ENCODE data around the gene AKAP14.
A peak's percentile ranks its signal among the peaks of the same experiment; 100 is the strongest.
"Not testable (repeated sequence)": the region's sequence is repeated elsewhere in the genome, so short reads cannot be mapped to it uniquely, and the experiment has no call there.

The AKAP14 gene

DNA sequence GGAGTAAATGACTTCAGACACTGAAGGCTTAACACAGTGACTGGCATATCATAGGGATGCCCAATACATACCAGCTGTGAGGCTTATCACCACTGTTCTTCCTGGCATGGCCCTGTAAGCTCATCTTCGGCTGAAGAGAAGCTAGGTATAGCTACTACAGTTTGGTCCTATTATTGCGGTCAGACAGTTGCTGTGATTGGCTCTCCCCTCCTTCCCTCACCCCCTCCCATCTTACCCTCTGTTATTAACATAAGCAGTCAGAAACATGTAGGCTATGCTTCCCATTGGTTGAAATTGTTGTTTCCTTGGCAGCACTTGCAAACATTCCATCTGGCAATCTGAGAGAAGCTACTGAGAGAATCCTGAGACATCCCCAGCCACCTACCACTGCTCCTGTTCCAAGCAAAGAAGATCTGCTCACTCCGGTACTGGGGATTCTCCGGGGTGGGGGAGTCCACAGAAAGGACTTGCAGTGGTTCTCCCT lies at the start of gene AKAP14:
TSS of gene AKAP14 (plus strand) at position 51 of the 484 bp plus-strand sequence. CDS start 7,331 bp downstream, outside the sequence.
- DNase-seq, result no peak

DNA sequence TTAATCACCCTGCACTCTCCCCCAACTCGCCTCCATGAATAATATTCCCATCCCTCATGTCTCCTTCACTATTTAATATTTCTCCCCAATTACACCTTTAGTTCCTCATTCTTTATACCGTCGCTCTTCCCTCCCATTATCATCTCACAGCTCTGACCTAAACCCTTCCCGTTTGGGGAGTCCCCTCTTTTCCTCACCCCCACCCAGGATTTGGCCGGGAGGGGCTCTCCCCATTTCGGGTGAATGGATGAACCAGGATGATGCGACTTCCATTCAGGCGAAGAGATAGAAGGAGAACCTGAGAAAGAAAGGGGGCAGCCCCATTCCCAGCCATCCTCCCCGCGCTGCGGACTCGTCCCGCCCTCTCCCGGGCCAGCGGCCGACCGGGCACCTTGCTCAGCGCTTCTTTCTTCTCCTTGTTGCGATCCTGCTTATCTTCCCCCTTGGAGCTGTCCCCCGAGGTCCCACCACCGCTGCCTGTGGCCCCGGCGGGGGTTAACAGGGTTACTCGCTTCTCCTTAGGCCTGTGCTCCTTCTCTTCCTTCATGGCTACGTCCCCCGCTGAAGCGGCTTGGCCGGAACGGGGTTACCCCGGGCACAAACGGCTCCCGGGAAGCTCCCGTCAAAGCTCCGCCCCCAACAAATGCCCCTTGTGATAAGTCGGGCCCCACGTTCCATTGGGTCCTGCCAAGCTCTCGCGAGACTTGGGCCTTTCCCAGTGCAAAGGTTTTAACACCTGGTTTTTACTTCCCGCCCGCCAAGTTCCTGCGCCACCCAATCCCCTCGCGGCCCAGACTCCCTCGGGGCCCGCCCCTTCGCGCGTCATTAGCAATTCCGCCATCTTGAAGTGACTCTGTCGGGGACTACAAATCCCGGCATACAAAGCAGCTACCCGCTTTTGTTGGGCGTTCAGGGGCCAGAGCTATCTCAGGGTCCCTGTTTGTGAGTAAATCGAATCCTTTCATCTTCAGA lies 43.0 kb upstream of the AKAP14 start, which contains the start of gene UPF3B:
TSS of gene UPF3B (minus strand) at position 582 of the 972 bp plus-strand sequence. CDS start at position 547, 35 bp downstream.
- peak; percentile 90 to 92 for DNase-seq

DNA sequence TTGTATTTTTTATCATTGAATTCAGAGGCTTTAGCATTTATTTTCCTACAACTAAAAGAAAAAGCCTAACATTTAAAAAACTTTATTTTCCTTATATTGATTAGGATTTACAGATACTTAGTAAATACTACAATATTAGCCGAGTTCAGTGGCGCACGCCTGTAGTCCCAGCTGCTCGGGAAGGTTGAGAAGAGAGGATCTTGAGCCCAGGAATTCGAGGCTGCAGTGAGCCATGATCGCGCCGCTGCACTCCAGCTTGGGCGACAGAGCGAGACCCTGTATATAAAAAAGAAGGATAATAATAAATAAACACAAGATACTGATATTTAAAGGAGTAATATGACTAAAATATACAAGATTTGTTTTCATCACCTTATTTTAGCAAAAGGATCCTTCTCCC lies 42.2 kb upstream of the AKAP14 start:
- DNase-seq, result no peak

- peak in 1 of 2 experiments; percentile 1 for DNase-seq
These were observed 25.0 kb upstream of the AKAP14 start for GRCh38 chrX:119870626-119871131.

DNA sequence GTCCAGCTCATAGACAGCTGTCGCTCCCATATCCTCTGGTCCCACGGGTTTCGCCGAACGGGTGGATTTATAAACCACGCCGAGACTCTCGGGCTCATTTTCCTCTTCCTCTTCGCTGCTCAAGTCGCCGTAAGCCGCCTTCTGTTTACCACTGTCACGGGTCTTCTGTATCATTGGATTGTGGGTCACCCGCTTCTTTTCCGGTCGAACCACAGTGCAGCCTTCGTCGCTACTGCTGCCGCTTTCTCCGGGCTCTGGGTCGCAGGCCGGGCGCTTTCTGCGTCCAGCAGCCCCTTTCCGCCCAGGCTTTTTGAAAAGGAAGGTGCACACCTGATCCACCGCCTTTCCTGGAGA lies 24.5 kb upstream of the AKAP14 start:
- no peak for DNase-seq

DNA sequence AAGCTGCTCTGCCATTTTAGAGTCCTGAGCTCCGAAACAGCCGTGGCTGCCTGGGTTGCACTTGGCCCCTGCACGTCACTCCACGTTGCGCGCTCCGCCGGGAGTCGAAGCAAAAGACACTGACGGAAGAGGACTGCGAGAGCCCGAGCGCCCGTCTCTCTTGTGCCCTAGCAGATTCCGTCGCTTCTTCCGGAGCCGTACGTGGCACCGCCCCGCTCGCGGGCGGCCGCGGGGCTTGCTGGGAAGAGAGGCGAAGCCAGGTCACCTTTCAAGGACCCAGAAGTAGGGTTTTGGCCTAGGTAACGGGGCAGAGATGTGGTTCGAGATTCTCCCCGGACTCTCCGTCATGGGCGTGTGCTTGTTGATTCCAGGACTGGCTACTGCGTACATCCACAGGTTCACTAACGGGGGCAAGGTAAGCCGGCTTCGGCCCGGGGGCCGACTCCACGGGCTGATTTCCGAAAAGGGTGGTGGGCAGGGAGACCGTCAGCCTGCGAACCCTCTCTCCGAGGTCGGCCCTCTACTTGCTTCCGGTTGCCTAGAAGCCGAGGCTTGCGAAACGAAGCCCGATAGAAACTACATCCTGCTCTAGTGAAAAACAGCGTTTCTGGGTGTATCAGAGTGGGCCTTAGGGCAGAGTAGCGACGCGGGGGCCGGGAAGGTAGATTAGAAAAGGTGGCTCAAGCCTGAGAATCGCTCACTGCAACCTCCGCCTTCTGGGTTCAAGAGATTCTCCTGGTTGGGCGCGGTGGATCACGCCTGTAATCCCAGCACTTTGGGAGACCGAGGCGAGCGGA lies 23.9 kb upstream of the AKAP14 start, which contains the start of the genes NDUFA1 and RNF113A:
TSS of gene NDUFA1 (plus strand) at position 234 of the 797 bp plus-strand sequence. CDS start at position 314, 80 bp downstream.
TSS of gene RNF113A (minus strand) at position 135 of the 797 bp plus-strand sequence. CDS start at position 15, 120 bp downstream.
- peak; percentile 75 to 78 for DNase-seq

DNA sequence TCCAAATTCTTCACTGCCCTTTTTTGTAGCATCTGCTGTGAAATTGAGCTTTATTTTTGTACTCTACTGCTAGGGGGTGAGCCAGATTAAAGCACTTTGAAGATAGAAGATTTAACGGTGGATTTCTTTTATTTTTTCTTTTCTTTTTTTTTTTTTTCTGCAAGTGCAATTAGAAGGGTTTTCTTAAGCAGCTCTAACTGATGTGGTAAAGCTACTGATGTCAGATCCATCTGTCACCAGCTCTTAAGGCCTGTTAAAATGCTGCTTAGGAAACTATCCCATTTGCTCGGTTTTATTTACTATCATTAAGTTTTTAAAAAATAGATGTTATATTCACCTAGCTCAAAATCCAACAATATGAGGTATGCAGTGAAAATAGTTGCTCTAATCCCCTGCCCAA lies 17.0 kb upstream of the AKAP14 start:
- DNase-seq, result no peak

GRCh38 chrX:119880076-119880475 lies 15.6 kb upstream of the AKAP14 start:
- DNase-seq, result no peak

GRCh38 chrX:119880552-119881437 lies 14.9 kb upstream of the AKAP14 start:
- DNase-seq, result peak; percentile 2 to 6

DNA sequence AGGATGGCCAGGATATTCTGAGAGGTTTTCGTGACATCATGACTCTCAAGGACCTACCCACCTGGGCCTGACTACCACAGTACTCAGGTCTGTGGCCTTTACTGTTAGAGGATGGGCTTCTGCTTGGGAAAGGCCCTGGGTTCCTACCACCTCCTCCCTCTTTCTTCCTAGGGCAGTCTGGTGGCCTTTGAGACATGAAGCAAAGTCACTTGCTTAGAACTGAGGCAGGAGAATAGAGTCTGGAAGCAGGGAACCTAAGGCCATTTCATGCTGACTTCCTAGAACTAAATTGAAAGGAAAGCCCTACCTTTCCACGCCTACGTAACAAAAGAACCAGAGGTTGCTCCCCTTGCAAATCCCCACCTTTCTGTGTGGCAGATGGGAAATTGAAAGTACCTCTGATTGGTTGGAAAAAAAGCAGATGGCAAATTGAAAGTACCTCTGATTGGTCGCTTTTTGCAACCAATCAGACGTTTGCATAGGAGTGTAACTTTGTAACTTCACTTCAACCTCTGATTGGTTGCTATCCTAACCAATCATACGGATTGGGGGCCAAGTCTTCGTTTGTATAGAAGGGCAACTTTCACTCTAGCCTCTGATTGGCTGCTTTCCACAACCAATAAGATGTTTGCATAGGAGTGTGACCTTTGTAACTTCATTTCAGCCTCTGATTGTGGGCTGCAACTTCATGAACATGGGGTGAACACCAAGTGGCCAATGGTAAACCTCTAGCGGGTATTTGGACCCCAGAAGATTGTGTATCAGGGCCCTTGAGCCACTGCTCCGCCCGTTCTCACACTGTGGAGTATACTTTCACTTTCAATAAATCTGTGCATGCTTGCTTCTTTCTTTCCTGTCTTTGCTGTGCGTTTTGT lies 9.9 kb upstream of the AKAP14 start:
- no peak for DNase-seq

DNA sequence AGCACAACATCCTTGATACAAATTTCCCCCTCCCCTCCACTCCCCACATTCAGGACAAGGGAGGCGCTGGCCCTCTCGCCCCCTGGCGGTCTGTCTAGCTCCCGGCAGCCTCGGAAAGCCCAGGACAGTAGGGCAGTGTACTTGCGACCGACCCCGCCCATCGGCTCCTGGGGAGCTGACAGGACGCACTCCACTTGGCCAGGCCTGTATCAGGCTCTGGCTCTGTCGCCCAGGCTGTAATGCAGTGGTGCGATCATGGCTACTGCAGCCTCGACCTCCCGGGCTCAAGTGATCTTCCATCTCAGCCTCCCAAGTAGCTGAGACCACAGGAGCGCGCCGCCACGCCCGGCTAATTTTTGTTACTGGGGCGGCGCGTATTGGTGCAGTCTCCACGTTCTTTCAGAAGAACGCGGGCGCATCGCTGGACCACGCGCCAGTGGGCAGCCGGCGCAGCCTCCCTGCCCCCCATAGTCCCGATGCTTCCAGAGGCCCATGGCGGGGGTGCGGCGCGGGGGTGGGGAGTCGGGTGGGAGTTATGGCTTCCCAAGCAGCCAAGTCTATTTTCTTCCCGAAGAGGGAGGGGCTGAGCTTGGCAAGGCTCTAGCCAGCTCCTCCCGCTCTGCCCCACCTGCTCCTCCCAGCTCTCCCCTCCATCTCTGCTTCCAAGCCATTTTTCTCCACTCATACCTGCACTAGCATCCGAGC lies 7.8 kb upstream of the AKAP14 start:
- DNase-seq, result peak; percentile 36 to 37

DNA sequence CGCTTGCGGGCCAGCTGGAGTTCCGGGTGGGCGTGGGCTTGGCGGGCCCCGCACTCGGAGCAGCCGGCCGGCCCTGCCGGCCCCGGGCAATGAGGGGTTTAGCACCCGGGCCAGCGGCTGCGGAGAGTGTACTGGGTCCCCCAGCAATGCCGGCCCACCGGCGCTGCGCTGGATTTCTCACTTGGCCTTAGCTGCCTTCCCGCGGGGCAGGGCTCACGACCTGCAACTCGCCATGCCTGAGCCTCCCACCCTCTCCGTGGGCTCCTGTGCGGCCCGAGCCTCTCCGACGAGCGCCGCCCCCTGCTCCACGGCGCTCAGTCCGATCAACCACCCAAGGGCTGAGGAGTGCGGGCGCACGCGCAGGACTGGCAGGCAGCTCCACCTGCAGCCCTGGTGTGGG lies 5.1 kb upstream of the AKAP14 start:
- DNase-seq, result not testable (repeated sequence)

- not testable (repeated sequence) for DNase-seq
These were observed 3.6 kb upstream of the AKAP14 start for GRCh38 chrX:119891961-119892692.

- no peak for DNase-seq
These were observed 3.4 kb downstream of the AKAP14 start for GRCh38 chrX:119899125-119899524.

DNA sequence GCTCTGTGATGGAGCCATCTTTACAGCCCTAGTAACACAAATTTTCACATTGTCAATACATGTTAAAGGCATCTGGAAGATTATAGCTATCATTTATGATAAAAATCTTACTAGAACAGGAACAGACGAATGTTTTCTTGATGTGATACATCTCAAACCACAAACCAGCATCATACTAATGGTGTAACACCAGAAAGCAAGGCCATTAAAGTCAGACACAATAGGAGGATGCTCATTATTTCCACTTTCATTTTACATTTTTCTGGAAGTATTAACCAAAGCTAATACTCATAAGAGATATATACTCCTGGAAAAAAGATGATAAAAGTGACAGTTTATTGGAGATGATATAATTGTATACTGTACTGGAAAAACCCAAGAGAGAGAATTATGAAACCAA lies 5.3 kb downstream of the AKAP14 start:
- no peak for DNase-seq

GRCh38 chrX:119916310-119916709 lies 20.6 kb downstream of the AKAP14 start:
- no peak for DNase-seq

GRCh38 chrX:119917877-119918276 lies 22.2 kb downstream of the AKAP14 start:
- DNase-seq, result no peak

- no peak for DNase-seq
These were observed 24.3 kb downstream of the AKAP14 start for GRCh38 chrX:119919835-119920585.

GRCh38 chrX:119922391-119922790 lies 26.7 kb downstream of the AKAP14 start:
- not testable (repeated sequence) for DNase-seq

Measured in activated CD4-positive, alpha-beta T cell treated with anti-CD3 and anti-CD28 coated beads, Interleukin-2, amount 50 U/mL, for 4 hours (primary cell).